ENCODE data around the gene SNX8.

GRCh38 chr7:2224934-2225333 lies 89.3 kb downstream of the SNX8 start:
- TF ChIP-seq GATA2 (IDR thresholded peaks at IDR 0.05; ENCODE audit: low read depth, low read length) = no peak
- TF ChIP-seq GATA3 (IDR thresholded peaks at IDR 0.05; ENCODE audit: low read depth, low read length) = no peak

Data from SH-SY5Y (cell line).